Panc1 (cell line): ENCODE results near the gene PLS3.

Experiments used
- CTCF ChIP-seq: fragments of 450-650 bp; IDR thresholded peaks from 2 replicates; pipeline ENCODE4 v1.5.1; 2017; ENCODE audit warnings: mild to moderate bottlenecking
- POLR2AphosphoS5 ChIP-seq: IDR thresholded peaks from 2 replicates; pipeline ENCODE4 v1.6.1; 2012; ENCODE audit warnings: mild to moderate bottlenecking, low read depth, low read length, moderate library complexity
- REST ChIP-seq, 2 experiments: IDR thresholded peaks; 2 replicates each; pipeline ENCODE4 v1.6.1; 2011 to 2012; ENCODE audit warnings: low read depth in 2 of 2, control low read depth in 1 of 2, low read length in 1 of 2, mild to moderate bottlenecking in 1 of 2, moderate library complexity in 1 of 2; ENCODE audit not compliant: insufficient read depth in 1 of 2
- SIN3A ChIP-seq: IDR thresholded peaks from 2 replicates; pipeline ENCODE4 v1.6.1; 2012; ENCODE audit warnings: low read depth, mild to moderate bottlenecking, low read length, moderate library complexity, borderline replicate concordance; ENCODE audit not compliant: insufficient read depth
- TCF7L2 ChIP-seq: IDR thresholded peaks from 2 replicates; pipeline ENCODE4 v1.6.1; 2011; ENCODE audit warnings: mild to moderate bottlenecking, low read depth, low read length, inconsistent platforms

GRCh38 chrX:115531818-115532403 lies 29.1 kb upstream of the PLS3 start:
- no peak for TF ChIP-seq CTCF
- no peak for TF ChIP-seq POLR2AphosphoS5
- TF ChIP-seq REST (IDR thresholded peaks at IDR 0.05; ENCODE audit: insufficient read depth in 1 of 2, low read depth in 2 of 2, low read length in 1 of 2): no peak
- no peak for TF ChIP-seq TCF7L2
- no peak for TF ChIP-seq SIN3A
